Urothelium cell line (cell line): ENCODE measurements around the gene CAMSAP2.
"Not testable (repeated sequence)": the region's sequence is repeated elsewhere in the genome, so short reads cannot be mapped to it uniquely, and the experiment has no call there.

Experiments
- DNase-seq: peaks from one replicate; pipeline ENCODE4 v3.0.0; 2011; ENCODE audit warnings: low spot score, mixed read lengths
- FAIRE-seq: peaks from 2 replicates; lab custom pipeline; 2011; peaks lifted over from hg19 to GRCh38; lab: Jason Lieb, UNC

CAMSAP2 gene

GRCh38 chr1:200780545-200781369 lies 42.1 kb downstream of the CAMSAP2 start:
- no peak for DNase-seq
- FAIRE-seq = no peak

DNA sequence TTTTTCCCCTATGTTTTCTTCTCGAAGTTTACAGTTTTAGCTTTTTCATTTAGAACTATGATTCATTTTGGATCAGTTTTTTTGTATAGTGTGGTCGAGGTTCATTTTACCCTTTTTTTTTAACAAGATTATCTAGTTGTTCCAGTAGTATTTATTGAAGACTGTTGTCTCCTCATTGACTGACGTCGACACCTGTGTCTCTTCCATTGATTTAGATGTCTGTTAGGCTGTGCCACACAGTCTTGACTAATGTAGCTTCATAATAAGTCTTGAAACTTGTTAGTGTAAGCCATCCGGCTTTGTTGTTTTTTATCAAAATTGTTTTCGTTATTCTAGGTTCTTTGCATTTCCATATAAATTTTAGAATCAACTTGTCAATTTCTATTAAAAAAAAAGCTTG lies 45.2 kb downstream of the CAMSAP2 start:
- DNase-seq (no peak), FAIRE-seq (no peak)

GRCh38 chr1:200784576-200784975 lies 45.9 kb downstream of the CAMSAP2 start:
- FAIRE-seq (no peak), DNase-seq (no peak)

DNA sequence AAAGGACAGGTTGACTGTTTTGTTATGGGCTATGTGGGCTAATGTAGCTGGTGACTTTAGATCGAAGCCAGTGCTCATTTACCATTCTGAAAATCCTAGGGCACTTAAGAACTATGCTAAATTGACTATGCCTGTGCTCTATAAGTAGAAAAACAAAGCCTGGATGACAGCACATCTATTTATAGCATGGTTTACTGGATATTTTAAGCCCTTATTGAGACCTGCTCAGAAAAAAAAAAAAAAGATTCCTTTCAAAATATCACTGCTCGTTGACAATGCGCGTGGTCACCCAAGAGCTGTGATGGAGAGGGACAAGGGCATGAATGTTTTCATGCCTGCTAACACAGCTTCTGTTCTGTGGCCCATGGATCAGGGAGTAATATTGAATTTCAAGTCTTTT lies 48.1 kb downstream of the CAMSAP2 start:
- DNase-seq = no peak
- FAIRE-seq = no peak

DNA sequence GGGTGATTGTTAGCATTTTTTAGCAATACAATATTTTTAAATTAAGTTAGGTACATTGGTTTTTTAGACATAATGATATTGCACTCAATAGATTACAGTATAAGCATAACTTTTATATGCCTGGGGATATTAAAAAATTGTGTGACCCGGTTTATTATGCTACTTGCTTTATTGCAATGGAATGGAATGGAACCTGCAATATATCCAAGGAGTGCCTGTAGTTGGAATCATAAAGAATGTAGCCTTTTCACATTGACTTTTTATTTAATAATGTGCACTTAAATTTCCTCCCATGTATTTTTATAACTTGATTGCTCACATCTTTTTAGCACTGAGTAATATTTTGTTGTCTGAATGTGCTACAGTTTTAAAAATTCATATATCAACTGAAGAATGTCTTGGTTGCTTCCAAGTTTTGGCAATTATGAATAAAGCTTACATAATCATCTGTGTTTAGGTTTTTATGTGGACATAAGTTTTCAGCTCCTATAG lies 49.2 kb downstream of the CAMSAP2 start:
- FAIRE-seq = no peak
- DNase-seq = no peak

- not testable (repeated sequence) for DNase-seq, FAIRE-seq
Observed at GRCh38 chr1:200791012-200791411, 52.3 kb downstream of the CAMSAP2 start.

DNA sequence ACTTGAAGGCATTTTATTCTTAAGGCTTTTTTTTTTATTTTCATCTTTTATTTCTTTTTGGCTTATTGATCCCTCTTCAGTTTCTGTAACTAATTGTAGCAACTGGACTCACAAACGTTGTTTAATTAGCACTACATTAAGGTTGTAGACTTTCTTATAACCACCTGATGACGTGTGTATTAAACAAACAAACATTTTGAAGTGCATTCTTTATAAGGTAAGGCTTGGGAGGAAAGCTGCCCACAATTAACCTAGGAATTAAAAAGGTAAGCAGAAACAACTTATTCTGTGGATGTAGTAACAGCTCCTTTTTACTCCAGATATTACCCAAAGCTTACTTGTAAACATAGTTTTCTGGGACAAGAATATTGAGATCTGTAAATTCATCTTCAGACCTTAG lies 55.0 kb downstream of the CAMSAP2 start:
- FAIRE-seq (no peak), DNase-seq (no peak)

DNA sequence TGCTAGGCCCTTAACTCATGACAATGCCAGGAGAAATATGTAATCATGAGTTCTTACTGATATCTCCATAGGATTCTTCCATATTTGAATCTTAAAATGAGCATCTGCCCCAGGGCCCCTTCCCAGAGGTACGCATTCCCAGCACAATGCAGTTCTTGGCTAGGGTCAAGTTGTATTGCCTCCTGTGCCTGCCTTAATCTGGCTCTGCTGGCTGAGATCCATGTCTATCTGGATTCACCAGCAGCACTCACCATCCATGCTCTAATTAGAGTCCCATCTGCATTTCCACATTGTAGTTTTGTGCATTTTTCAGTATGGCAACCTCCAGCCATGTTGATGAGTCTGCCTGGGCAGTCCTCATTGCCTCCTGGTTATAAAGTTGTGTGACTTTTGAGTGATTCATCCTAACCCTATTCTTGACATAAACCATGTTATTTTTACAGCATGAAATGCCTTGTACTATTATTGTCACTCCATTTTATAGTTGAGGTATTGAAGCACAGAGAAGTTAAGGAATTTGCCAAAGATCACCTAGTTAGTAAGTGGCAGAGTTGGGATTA lies 55.9 kb downstream of the CAMSAP2 start:
- FAIRE-seq (no peak), DNase-seq (no peak)

- DNase-seq = no peak
- no peak for FAIRE-seq
Observed at GRCh38 chr1:200795156-200795555, 56.5 kb downstream of the CAMSAP2 start.

DNA sequence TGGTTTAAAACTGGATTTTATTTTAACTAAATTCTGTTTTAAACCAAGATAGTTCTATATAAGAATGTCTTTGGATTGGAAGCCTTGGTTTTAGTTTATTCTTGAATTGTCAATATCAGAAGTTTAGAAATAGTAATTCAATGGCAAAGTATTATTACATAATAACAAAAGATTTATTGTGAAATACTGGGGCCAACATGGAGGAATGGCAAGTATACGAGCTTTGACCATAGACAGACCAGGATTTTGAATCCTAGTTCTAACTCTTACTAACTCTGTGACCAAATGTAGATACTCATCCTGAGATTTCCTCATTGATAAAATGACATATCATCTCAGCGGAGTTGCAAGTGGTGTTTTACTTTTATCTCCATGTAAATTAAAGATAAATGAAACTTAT lies 63.3 kb downstream of the CAMSAP2 start:
- no peak for FAIRE-seq

DNA sequence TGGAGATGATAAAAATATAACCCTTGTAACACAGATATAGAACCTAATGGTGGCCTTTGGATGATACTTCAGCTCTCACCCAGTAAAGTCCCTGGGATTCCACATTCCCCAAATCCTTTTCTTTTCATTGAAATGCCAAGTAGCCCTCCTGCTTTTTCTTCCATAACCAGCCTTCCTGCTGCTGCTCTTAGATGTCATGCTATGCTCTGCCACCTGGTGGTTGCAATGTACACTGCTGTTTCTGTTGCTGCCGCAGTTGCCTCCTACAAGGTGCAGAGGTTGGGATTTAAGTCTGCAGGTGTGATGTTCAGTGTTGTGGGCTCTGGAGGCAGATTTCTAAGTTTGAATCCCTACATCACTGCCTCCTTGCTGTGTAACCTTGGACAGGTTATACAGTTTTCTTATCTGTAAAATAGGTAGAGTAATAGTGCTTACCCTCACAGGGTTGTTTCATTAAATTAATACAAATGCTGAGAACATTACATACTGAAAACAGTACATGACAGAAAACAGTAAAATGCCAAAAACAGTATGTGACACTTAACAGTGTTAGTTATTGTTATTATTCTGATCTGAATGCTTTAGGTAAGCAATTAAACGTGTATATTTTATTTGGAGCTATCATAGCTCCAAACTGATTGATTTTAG lies 64.3 kb downstream of the CAMSAP2 start:
- peak; percentile 13 for FAIRE-seq
- peak; percentile 78 for DNase-seq

More for the DNA sequence above, 63.3 kb downstream of the CAMSAP2 start:
- DNase-seq = no peak

DNA sequence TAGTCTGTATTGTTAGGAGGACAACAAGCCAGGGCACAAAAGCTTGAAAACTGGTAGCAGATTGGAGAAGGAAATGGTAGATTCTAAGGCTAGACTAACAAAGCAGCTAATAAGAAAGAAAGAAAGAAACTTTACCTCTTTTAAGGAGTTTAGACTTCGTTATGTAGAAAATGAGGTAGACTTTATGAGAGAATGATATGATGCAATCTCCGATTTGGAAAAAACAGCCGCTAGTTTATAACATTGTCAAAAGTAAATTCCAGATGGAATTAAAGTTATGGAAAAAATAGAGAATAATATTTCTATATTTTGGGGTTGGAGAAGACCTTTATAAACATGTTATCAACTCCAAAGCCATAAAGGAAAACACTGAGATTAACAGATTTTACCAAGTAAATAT lies 67.0 kb downstream of the CAMSAP2 start:
- no peak for FAIRE-seq
- DNase-seq = no peak

DNA sequence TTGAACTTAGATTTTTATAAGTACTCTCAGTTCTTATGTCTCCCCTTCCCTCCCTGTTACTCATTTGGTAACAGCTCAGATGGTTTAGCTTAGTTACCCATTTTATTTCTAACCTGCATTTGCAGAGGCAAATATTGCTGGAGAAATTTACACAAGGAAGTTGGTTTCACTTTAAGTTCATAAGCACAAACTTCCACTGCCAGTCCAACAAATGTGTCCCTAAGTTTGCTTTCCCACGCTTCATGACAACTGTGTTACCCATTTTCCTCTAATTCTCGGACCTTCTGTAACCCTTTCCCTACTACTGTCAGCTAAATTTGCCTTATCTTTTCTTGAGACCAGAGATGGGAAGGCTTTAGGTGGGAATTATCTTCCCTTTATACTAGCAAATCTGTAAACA lies 70.2 kb downstream of the CAMSAP2 start:
- no peak for DNase-seq
- FAIRE-seq = no peak

- no peak for FAIRE-seq
- DNase-seq = no peak
Observed at GRCh38 chr1:200811704-200812103, 73.0 kb downstream of the CAMSAP2 start.

DNA sequence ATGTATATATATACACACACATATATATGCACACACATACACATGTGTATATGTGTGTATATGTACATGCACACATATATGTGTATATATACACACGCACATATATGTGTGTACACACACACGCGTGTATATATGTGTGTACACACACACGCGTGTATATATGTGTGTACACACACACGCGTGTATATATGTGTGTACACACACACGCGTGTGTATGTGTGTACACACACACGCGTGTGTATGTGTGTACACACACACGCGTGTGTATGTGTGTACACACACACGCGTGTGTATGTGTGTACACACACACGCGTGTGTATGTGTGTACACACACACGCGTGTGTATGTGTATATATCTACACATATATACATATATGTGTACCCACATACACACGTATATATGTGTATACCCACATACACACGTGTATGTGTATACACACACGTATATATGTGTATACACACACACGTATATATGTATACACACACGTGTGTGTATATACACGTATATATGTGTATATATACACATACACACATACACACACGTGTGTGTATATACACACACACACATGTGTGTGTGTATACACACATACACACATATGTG lies 78.0 kb downstream of the CAMSAP2 start:
- peak; percentile 85 for FAIRE-seq
- not testable (repeated sequence) for DNase-seq

GRCh38 chr1:200818248-200818647 lies 79.6 kb downstream of the CAMSAP2 start:
- DNase-seq (no peak), FAIRE-seq (no peak)

GRCh38 chr1:200819726-200820125 lies 81.0 kb downstream of the CAMSAP2 start:
- DNase-seq = no peak
- no peak for FAIRE-seq

DNA sequence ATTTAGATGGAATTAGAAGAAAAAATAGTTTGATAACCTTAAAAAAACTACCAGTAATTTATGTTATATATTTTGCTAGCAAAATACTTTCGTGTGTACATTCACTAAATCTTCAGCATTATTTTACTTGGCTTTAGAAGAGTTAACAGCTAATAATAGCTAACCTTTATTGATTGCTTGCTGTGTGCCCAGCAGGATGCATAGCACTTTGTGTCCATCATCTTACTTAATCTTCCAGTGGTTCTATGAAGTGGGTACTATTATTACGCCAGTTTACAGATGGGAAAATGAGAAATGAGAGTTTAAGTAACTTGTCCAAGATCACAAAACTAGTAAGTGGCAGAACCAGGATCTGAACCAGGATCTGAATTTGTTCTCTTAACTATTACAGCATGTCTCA lies 92.4 kb downstream of the CAMSAP2 start:
- FAIRE-seq (no peak), DNase-seq (no peak)

- no peak for FAIRE-seq
- no peak for DNase-seq
Observed at GRCh38 chr1:200834383-200834782, 95.7 kb downstream of the CAMSAP2 start.

DNA sequence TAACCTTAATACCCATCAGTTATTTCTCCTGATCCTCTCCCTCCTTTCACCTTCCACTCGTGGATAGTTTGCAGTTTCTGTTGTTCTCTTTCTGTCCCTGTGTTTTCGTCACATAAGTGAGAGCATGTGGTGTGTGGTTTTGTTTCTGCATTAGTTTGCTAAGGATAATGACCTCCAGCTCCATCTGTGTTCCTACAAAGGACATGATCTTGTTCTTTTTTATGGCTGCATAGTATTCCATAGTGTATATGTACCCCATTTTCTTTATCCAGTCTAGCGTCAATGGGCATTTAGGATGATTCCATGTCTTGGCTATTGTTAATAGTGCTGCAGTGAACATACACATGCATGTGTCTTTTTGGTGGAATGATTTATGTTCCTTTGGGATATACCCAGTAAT lies 97.5 kb downstream of the CAMSAP2 start:
- no peak for FAIRE-seq

DNA sequence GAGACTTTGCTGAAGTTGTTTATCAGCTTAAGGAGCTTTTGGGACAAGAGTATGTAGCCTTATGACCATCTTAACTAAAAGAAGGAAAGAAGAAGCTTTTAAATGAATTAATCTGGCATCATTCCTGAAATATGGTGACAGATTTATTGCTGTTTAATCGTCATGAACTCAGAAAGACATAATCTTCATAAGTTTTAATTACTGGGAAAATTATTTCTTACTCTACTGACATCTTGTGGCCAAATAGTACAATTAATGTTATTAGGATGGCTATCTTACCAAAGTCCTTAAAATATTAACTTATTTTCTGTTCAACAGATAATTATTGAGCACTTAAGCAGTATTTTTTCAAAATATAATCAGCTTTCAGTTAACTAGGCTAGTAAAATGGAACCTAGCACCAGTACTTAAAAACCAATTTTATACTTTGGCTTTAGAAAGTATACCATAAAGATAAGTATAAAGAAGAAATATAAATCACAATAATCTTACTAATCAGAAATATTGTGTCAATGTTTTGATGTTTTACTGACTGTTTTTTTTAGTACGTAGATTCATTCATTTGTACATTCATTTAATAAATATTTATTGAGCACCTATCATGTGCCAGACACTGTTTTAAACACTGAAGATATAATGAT lies 99.4 kb downstream of the CAMSAP2 start:
- FAIRE-seq (no peak), DNase-seq (no peak)

More for the DNA sequence above, 97.5 kb downstream of the CAMSAP2 start:
- DNase-seq = no peak
